DND-41 (cell line): ENCODE data around the gene HS3ST5.

Source experiments
- CTCF ChIP-seq: IDR thresholded peaks from 2 replicates; pipeline ENCODE4 v1.5.1; 2012; ENCODE audit warnings: borderline replicate concordance, low read length, moderate library complexity, mild to moderate bottlenecking; ENCODE audit not compliant: poor library complexity, severe bottlenecking; ENCODE audit errors: extremely low read depth
- EZH2 ChIP-seq: IDR thresholded peaks from 3 replicates; pipeline ENCODE4 v1.6.1; 2012; ENCODE audit warnings: borderline replicate concordance, low read depth, mild to moderate bottlenecking, moderate library complexity, low read length, inconsistent platforms; ENCODE audit not compliant: severe bottlenecking

- no peak for TF ChIP-seq CTCF
- TF ChIP-seq EZH2: no peak
Observed at GRCh38 chr6:114030767-114031166, 312.1 kb downstream of the HS3ST5 start.
